ENCODE measurements around the gene HIF1AN. TPM values are rescaled to one million over a fixed set of nuclear protein-coding genes. Genes with fewer than 3 reads are reported as not detected.
A peak's percentile ranks its signal among the peaks of the same experiment; 100 is the strongest.

Gene HIF1AN
- total RNA-seq, 2 donors from 2014 or later: 28.9 to 42.4 TPM

DNA sequence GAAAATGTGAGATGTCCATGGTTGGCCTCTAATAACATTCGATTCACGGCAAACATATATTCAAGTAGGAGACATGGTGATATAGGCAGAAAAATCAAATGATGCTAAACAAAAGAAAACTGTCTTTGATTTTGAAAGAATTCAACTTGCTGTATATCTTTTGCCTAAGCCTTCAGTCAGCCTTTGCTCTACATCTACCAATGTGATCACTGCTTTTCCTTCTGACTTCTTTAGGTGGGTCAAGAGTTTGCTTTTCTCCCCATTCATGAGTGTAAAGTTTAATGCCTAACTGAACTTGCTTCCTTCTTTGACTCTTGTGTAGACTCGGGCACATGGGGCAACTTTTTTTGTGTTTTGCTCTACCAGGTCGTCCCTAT lies 417 bp upstream of the HIF1AN start:
- peaks cover 5% of the 10 kb centered on the region for H3K4me1 ChIP-seq
- TF ChIP-seq, protein P1, sequence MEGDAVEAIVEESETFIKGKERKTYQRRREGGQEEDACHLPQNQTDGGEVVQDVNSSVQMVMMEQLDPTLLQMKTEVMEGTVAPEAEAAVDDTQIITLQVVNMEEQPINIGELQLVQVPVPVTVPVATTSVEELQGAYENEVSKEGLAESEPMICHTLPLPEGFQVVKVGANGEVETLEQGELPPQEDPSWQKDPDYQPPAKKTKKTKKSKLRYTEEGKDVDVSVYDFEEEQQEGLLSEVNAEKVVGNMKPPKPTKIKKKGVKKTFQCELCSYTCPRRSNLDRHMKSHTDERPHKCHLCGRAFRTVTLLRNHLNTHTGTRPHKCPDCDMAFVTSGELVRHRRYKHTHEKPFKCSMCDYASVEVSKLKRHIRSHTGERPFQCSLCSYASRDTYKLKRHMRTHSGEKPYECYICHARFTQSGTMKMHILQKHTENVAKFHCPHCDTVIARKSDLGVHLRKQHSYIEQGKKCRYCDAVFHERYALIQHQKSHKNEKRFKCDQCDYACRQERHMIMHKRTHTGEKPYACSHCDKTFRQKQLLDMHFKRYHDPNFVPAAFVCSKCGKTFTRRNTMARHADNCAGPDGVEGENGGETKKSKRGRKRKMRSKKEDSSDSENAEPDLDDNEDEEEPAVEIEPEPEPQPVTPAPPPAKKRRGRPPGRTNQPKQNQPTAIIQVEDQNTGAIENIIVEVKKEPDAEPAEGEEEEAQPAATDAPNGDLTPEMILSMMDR (IDR thresholded peaks at IDR 0.05): no peak
- no peaks in the 10 kb centered on the region for H3K36me3 ChIP-seq
- H3K4me3 ChIP-seq: peak overlapping the region; percentile 67
- no peaks in the 10 kb centered on the region for H3K9me3 ChIP-seq
- H3K9ac ChIP-seq (ENCODE audit: low read depth in 2 of 2, low read length in 2 of 2): no peak overlapping the region
- H3K27ac ChIP-seq: no peak overlapping the region
- no peak for DNase-seq
- intact Hi-C loops (cut with DNase I): no loop called here
- no peaks in the 10 kb centered on the region for H3K27me3 ChIP-seq

DNA sequence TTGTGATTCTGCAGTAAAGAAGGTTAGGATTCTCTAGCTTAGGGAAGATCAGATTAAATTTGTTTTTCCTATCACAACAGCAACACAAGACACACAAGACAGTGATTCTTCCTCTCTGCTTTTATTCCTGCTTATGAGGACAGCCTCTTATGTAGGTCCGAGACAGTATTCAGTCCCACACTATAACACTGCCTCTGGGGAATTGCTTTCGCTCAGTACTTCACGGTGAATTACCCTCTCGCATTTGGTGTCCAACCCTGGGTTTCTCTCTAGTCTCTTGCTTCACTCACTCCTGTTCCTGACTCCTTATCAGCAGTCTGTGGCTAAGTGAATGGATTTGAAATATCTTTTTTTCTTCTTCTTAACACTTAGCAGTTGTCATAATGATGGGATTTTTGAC lies 1.7 kb downstream of the HIF1AN start:
- Histone ChIP-seq H3K4me3 (no peak overlapping the region), H3K27ac (no peak overlapping the region), H3K9me3 (no peaks in the 10 kb centered on the region), H3K36me3 (no peaks in the 10 kb centered on the region), H3K9ac (ENCODE audit: low read depth in 2 of 2, low read length in 2 of 2) (no peak overlapping the region), H3K4me1 (peaks cover 5% of the 10 kb centered on the region), H3K27me3 (no peaks in the 10 kb centered on the region)
- no peak for DNase-seq
- intact Hi-C loops (cut with DNase I): no loop called here
- TF ChIP-seq, protein P1 (IDR thresholded peaks at IDR 0.05): no peak

DNA sequence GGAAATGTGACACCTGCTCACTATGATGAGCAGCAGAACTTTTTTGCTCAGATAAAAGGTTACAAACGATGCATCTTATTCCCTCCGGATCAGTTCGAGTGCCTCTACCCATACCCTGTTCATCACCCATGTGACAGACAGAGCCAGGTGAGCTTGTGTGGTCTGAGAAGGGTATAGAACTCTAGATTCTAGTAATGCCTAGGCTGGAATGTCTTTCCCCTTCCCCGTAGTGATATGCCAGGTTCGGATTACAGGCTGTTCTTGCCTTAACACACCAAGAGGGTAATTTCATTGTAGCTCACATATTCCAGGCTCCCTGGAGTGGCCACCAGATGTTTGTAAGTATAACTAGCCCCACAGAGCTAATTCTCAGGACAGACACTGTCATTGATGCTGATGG lies 9.2 kb downstream of the HIF1AN start:
- no peaks in the 10 kb centered on the region for H3K27me3 ChIP-seq
- DNase-seq: no peak
- intact Hi-C loops (cut with DNase I): no loop called here
- no peaks in the 10 kb centered on the region for H3K4me1 ChIP-seq
- TF ChIP-seq, protein P1 (IDR thresholded peaks at IDR 0.05): no peak
- H3K36me3 ChIP-seq: peaks cover 7% of the 10 kb centered on the region
- no peaks in the 10 kb centered on the region for H3K9me3 ChIP-seq
- no peak overlapping the region for H3K4me3 ChIP-seq
- no peak overlapping the region for H3K9ac ChIP-seq (ENCODE audit: low read depth in 2 of 2, low read length in 2 of 2)
- H3K27ac ChIP-seq: no peak overlapping the region

- TF ChIP-seq, protein P1 (IDR thresholded peaks at IDR 0.05): no peak
- no peak for DNase-seq
- Histone ChIP-seq H3K9me3 (no peaks in the 10 kb centered on the region), H3K27me3 (no peaks in the 10 kb centered on the region), H3K9ac (ENCODE audit: low read depth in 2 of 2, low read length in 2 of 2) (no peak overlapping the region), H3K36me3 (peaks cover 7% of the 10 kb centered on the region), H3K4me1 (no peaks in the 10 kb centered on the region), H3K4me3 (no peak overlapping the region), H3K27ac (no peak overlapping the region)
- intact Hi-C loops (cut with DNase I): no loop called here
Measured at GRCh38 chr10:100551196-100551595, 15.5 kb downstream of the HIF1AN start.

- intact Hi-C loops (cut with DNase I): no loop called here
- DNase-seq: no peak
- Histone ChIP-seq H3K4me3 (no peak overlapping the region), H3K36me3 (peaks cover 7% of the 10 kb centered on the region), H3K9me3 (no peaks in the 10 kb centered on the region), H3K9ac (ENCODE audit: low read depth in 2 of 2, low read length in 2 of 2) (no peak overlapping the region), H3K4me1 (no peaks in the 10 kb centered on the region), H3K27me3 (no peaks in the 10 kb centered on the region), H3K27ac (no peak overlapping the region)
- TF ChIP-seq, protein P1 (IDR thresholded peaks at IDR 0.05): no peak
Measured at GRCh38 chr10:100551738-100552137, 16.0 kb downstream of the HIF1AN start.

DNA sequence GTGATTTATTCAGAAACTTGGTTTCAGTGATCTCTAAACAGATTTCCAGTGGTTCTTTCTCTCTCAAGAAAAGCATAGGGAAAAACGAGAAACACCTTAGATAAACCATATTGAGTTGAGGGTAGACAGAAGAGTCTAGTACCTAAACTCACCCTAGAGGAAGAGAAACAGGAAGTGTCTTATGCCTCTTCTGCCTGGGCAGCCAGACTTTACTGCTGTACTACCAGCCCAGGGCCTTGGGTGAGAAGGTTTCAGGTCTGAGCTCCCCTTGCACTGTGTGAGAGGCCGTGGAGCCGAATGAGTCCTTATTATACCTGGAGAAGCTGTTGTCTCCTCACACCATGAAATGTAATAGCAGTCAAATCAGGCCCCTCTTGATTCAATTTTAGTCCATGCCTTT lies 18.2 kb downstream of the HIF1AN start:
- Histone ChIP-seq H3K4me3 (no peak overlapping the region), H3K27me3 (no peaks in the 10 kb centered on the region), H3K27ac (no peak overlapping the region), H3K9ac (ENCODE audit: low read depth in 2 of 2, low read length in 2 of 2) (no peak overlapping the region), H3K9me3 (no peaks in the 10 kb centered on the region), H3K4me1 (no peaks in the 10 kb centered on the region), H3K36me3 (no peaks in the 10 kb centered on the region)
- intact Hi-C loops (cut with DNase I): no loop called here
- TF ChIP-seq, protein P1 (IDR thresholded peaks at IDR 0.05): no peak
- no peak for DNase-seq

All from colonic mucosa (tissue), 4 donors.